Fibroblast of skin of left quadriceps (primary cell): Measurements from ENCODE around the gene EFHD2.
"Not testable (repeated sequence)": the region's sequence is repeated elsewhere in the genome, so short reads cannot be mapped to it uniquely, and the experiment has no call there.

ENCODE experiments used
- DNase-seq, 2 experiments: peaks; one replicate each; pipeline ENCODE4 v3.0.0-alpha.2; 2013; ENCODE audit warnings: low read depth in 2 of 2

Gene EFHD2

DNA sequence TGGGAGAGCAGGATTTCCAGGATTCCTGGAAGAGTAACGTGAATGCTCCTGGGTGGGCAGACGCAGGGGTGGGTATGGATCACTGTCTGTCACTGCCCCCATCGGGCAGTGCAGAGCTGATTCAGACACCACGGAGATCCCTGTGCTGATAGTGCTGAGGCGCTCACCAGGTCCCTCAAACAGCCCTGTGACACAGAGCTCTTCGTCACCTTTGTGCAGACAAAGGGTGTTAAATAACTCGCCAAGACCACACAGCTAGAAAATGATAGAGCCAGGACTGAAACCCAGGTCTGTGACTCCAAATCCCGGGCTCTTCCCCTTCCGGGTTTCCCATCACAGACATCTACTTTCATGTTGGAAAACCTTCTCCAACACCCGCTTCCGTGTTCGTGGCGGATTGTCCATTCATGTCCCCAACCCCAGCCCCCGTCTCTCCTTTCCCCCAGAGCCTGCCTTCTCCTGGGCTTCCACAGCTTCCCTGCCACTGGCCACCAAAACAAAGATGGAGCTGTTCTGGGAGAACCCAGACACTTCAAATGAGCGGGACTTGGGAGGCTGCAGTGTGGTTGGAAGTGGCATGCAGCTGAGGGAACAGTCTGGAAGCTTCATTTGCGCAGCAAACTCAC lies 2.6 kb downstream of the EFHD2 start:
- no peak for DNase-seq

- no peak for DNase-seq
Observed at GRCh38 chr1:15412843-15413242, 3.2 kb downstream of the EFHD2 start.

DNA sequence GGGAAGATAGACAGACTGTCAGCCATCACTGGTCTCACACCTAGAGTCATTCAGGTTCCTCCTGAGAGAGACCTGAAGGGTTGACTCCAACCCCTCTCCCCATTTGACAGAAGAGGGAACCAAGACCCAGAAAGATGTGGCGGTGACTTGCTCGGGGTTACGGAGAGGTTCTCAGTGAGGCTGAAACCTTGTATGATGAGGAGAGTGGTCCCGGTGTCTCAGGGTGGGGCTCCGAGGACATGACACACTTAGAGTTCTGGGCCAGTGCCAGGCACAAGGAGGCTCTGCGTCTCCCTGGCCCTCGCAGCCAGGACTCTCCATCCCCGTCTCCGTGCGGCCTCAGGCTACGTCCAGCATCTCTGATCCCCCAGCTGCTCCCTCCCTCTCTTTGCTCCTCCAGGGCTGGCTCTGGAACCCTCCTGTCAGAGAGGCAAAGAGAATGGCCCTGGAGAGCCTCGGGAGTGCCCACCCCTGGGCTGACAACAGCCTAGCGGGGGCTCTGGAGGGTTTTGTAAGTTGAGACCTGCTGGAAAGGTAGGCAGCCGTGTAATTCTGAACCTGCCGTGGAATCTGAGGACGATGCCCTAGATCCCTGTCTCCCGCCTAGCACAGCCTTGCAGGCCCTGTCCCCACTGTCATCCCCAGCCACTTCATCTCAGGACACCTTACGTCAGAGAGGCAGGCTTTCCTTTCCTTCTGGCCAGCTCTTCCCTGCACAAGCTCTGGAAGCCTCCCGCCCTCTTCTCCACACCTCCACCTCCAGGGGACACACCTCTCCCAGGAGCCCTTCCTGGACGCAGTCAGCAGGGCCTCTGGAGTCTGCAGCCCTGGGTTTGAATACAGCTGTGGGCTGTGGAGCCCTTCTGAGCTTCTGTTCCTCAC lies 4.1 kb downstream of the EFHD2 start:
- DNase-seq, result no peak

DNA sequence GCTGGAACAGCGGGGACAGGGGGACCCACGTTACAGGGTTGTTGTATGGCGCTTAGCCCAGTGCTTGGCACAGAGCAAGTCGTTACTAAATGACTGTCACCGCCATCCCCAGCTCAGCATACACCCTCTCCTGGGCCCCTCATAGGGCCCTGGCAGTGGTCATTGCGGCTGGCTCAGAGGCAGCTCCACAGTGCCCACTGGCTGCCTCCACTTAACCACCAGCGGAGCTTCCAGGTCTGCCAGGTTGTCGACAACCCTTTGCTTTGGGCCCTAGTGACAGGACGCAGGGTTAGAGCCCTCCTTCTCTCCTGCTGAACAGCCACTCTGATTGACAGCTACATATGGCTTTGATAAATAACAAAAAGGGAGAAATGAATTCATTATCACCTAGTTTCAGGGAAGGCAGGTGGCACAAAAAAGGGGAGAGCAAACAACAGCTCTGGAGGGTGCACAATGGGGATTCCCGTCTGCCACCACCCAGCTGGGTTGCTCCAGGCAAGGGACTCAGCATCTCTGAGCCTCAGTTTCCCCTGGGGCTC lies 4.8 kb downstream of the EFHD2 start:
- no peak for DNase-seq

- DNase-seq, result no peak
Observed at GRCh38 chr1:15417059-15417934, 7.6 kb downstream of the EFHD2 start.

DNA sequence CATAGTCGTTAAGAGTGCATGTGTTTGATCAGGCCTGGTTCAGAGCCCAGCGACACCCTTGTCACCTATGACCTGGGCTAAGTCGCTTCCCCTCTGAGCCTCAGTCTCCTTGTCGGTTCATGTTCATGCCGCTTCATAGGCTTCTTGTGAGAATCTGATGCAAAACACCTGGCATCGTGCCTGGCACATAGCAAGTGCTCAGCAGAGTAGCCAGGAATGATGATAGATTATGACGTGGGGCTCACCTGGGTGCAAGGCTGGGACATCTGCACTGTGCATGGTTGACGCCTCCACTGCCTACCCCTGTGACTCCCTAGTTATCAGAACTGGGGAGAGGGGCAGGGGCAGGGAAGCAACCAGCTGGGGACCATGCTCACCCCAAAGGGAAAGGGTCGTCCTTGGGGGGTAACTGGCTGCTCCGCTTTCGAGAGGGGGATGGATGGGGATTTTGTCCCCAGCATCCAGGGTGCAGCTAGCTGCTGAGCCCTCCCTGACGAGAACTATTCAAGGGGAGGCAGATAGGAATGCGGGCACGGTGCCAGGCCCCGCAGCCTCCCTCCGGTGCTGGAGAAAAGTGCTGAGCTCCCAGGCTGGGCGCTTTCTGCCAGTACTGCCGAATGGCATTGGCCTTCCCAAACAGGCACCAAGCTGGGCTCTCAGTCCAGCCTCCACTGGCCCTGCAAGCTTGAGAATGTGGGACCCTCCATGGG lies 9.3 kb downstream of the EFHD2 start:
- no peak for DNase-seq

GRCh38 chr1:15420853-15421465 lies 11.3 kb downstream of the EFHD2 start:
- no peak for DNase-seq

GRCh38 chr1:15422871-15423270 lies 13.2 kb downstream of the EFHD2 start:
- DNase-seq, result no peak

- DNase-seq, result no peak
Observed at GRCh38 chr1:15423355-15424077, 13.8 kb downstream of the EFHD2 start.

DNA sequence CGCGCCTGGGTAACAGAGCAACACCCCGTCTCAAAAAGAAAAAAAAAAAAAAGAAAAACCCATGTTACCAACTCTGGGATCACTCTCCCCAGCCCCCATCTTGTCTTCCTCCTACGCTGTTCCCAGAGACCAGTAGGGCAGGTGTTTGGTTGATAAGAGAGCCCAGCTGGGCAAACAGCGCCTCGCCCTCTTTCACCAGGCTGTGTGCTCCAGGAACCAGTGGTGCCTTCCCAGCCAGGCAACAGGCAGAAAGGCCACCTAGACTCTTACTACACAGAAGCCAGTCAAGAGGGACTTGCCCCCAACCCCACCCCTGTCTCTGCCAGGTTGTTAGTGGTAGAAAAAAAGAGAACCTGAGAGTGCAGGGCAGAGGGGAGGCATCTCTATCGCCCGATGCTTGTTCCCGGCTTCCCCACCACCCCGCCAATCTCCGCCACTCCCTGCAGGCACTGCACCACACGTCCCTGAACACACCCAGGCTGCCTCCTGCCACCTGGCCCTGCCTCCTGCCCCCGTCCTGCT lies 14.5 kb downstream of the EFHD2 start:
- no peak for DNase-seq

DNA sequence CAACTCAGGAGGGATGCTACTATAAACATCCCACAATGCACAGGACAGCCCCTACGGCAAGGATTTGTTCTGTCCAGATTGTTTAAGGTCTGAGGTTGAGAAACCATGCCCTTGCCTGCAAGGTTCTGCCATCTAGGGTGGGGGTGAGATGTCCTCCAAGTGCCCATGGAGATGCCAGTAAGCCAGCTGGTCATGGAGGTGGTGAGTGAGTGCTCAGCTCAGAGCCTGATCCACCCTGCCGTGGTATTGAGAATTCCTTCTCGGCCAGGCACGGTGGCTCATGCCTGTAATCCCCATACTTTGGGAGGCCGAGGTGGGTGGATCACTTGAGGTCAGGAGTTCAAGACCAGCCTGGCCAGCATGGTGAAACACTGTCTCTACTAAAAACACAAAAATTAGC lies 15.3 kb downstream of the EFHD2 start:
- no peak for DNase-seq

GRCh38 chr1:15425521-15425920 lies 15.8 kb downstream of the EFHD2 start:
- no peak for DNase-seq

GRCh38 chr1:15425958-15426357 lies 16.3 kb downstream of the EFHD2 start:
- no peak for DNase-seq

GRCh38 chr1:15426492-15427279 lies 17.0 kb downstream of the EFHD2 start:
- DNase-seq, result no peak

DNA sequence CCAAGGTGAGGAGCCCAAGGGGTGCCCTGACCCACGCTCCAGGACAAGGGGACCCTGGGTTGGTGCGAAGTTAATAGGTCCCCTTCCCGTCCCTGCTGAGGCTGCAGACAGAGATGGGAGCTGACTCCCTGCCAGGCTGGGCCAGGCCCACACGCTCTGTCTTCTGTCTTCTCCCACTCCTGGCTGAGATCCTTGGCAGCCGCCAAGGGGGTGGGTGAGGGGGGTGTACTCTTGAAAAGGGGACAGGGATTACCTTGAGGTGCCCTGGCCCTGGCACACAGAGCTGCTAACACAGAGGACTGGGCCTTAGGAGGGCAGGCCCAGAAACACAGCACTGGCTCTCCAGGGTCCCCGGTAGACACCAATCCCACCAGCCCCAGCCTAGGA lies 17.6 kb downstream of the EFHD2 start:
- DNase-seq, result no peak

- not testable (repeated sequence) for DNase-seq
Observed at GRCh38 chr1:15428252-15428651, 18.6 kb downstream of the EFHD2 start.

DNA sequence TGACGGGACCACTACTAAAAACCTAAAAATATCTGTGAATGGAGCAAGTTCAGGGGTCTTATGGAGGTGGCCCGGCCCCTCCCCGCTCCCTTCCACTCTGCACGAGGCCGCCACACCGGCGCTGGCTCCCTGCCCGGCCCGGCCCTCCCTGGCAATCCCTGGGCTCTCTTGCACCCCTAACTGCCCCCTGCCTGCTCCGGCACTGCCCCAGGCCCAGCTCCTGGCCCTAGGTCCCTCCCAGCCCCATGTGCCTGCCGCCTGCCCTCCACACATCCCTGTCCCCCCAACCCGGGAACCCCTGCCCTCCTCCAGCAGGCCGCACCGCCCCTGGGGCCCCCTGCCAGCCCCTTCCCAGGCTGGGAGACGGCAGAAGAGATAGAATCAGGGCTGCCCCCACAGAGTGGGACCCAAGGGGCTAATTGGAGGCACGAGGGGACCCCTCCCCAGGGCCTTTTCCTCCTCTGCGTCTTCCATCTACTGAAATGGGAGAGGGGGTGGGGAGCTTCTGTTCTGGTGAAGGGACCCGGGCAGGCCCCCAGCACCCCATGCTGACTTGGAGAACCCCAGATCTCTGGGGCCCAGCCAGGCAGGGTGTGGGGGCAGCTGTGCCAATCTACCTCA lies 19.2 kb downstream of the EFHD2 start:
- no peak for DNase-seq

GRCh38 chr1:15429701-15430149 lies 20.0 kb downstream of the EFHD2 start:
- DNase-seq, result no peak
